T-cell (primary cell): ENCODE data around the gene GRIA3. TPM values are rescaled to one million over a fixed set of nuclear protein-coding genes. Genes with fewer than 3 reads are reported as not detected.

Experiments
- ATAC-seq, 4 experiments: fragments of 200-7000 bp in 3 of 4; fragments of 150-1000 bp in 1 of 4; cut with Tn5 transposase; replicated peaks in 1 of 4; 1 replicate in 3 of 4; 2 replicates in 1 of 4; pipeline ENCODE4 v1.10.0; 2021; ENCODE audit warnings: moderate library complexity in 3 of 4, mild to moderate bottlenecking in 2 of 4, moderate number of reproducible peaks in 1 of 4
- CTCF ChIA-PET, 2 donors: fragments of 300-600 bp; sonication (Branson Sonifier 250); formaldehyde crosslinking; loops; one replicate each; lab custom pipeline; 2022; ENCODE audit warnings: antibody characterized with exemption in 2 of 2; lab: Charles Lee
- POLR2A ChIA-PET, 2 donors: fragments of 300-600 bp; sonication (Branson Sonifier 250); formaldehyde crosslinking; loops; one replicate each; lab custom pipeline; 2022; ENCODE audit warnings: antibody characterized with exemption in 2 of 2; lab: Charles Lee
- DNase-seq, 35 experiments: peaks; one replicate each; pipeline versions ENCODE4 v3.0.0 to v3.0.0-alpha.2; 2013 to 2023
- H3K27ac ChIP-seq: one replicate; pipeline ENCODE4 v1.5.1; 2013; ENCODE audit warnings: low read length
- H3K27me3 ChIP-seq, 2 experiments: replicated peaks in 1 of 2; 1 replicate in 1 of 2; 2 replicates in 1 of 2; pipeline versions ENCODE4 v1.6.1 to v1.7.0; 2013; ENCODE audit warnings: low read length in 1 of 2, mixed read lengths in 1 of 2; ENCODE audit not compliant: control insufficient read depth in 2 of 2, insufficient read depth in 2 of 2; ENCODE audit errors: extremely low read depth in 1 of 2
- H3K36me3 ChIP-seq, 2 donors: 1 replicate in 1 of 2; 2 replicates in 1 of 2; pipeline versions ENCODE4 v1.6.1 to v1.7.0; 2013; ENCODE audit warnings: low read length in 1 of 2; ENCODE audit not compliant: control insufficient read depth in 2 of 2, insufficient read depth in 1 of 2; ENCODE audit errors: extremely low read depth in 1 of 2
- H3K4me1 ChIP-seq, 2 experiments: 1 replicate in 1 of 2; 2 replicates in 1 of 2; pipeline versions ENCODE4 v1.6.1 to v1.7.0; 2013; ENCODE audit warnings: low read length in 2 of 2, mixed read lengths in 1 of 2; ENCODE audit not compliant: insufficient read depth in 2 of 2, control insufficient read depth in 1 of 2; ENCODE audit errors: extremely low read depth in 1 of 2
- H3K4me3 ChIP-seq, 2 donors: 1 replicate in 1 of 2; 2 replicates in 1 of 2; pipeline versions ENCODE4 v1.5.1 to v1.7.0; 2013; ENCODE audit warnings: mild to moderate bottlenecking in 2 of 2, low read length in 1 of 2, moderate library complexity in 1 of 2; ENCODE audit not compliant: control insufficient read depth in 1 of 2; ENCODE audit errors: extremely low read depth in 1 of 2
- H3K9me3 ChIP-seq: 2 replicates; pipeline ENCODE4 v1.7.0; 2013
- H3K27ac Mint-ChIP-seq, 2 donors: one replicate each; pipeline ENCODE4 v1.8.0; 2020 to 2021; ENCODE audit warnings: mild to moderate bottlenecking in 2 of 2, mixed read lengths in 2 of 2
- H3K27me3 Mint-ChIP-seq, 2 donors: one replicate each; pipeline ENCODE4 v1.8.0; 2021 to 2022; ENCODE audit warnings: mixed read lengths in 2 of 2
- H3K36me3 Mint-ChIP-seq: one replicate; pipeline ENCODE4 v1.8.0; 2021; ENCODE audit warnings: mixed read lengths
- H3K4me1 Mint-ChIP-seq, 3 donors: one replicate each; pipeline ENCODE4 v1.8.0; 2020 to 2022; ENCODE audit warnings: mixed read lengths in 3 of 3, mild to moderate bottlenecking in 1 of 3
- H3K4me3 Mint-ChIP-seq, 3 donors: one replicate each; pipeline ENCODE4 v1.8.0; 2020 to 2022; ENCODE audit warnings: mild to moderate bottlenecking in 3 of 3, mixed read lengths in 3 of 3, moderate library complexity in 3 of 3
- H3K9me3 Mint-ChIP-seq, 3 donors: one replicate each; pipeline ENCODE4 v1.8.0; 2020 to 2022; ENCODE audit warnings: mixed read lengths in 3 of 3
- WGBS: methylation state at CpG from one replicate; pipeline ENCODE4 v1.1.5; 2013; ENCODE audit warnings: missing lambda C conversion rate; ENCODE audit not compliant: insufficient coverage; 5-methylcytosine and 5-hydroxymethylcytosine counted together
- total RNA-seq, 35 experiments: library from RNA in 6 of 35; stranded (reverse) in 6 of 35; fragments of 120-200 nt in 1 of 35; gene quantifications; one replicate each; pipeline versions ENCODE4 v1.2.1 to v1.2.4 and lab custom pipeline; 2013 to 2026

GRIA3 gene
- total RNA-seq, 5 donors from 2014 or later (not counting 1 experiment from before 2014, with no cell fraction given) = 0.82 TPM; not detected in 4

- no peaks in the 10 kb centered on the region for H3K9me3 ChIP-seq
- H3K4me1 ChIP-seq = no peaks in the 10 kb centered on the region
- H3K27ac ChIP-seq = no peak overlapping the region
- ATAC-seq (no peak), DNase-seq (no peak)
- H3K27ac Mint-ChIP-seq = no peak overlapping the region
- no peak overlapping the region for H3K4me3 Mint-ChIP-seq
- no peaks in the 10 kb centered on the region for H3K36me3 Mint-ChIP-seq
- CTCF ChIA-PET = no interaction called here
- H3K27me3 ChIP-seq = no peaks in the 10 kb centered on the region
- POLR2A ChIA-PET = no interaction called here
- no CpG with 5 or more reads among the region's 3 CpGs for WGBS
- no peak overlapping the region for H3K4me3 ChIP-seq
- no peaks in the 10 kb centered on the region for H3K9me3 Mint-ChIP-seq
- H3K36me3 ChIP-seq = no peaks in the 10 kb centered on the region
- H3K4me1 Mint-ChIP-seq = no peaks in the 10 kb centered on the region
- H3K27me3 Mint-ChIP-seq = peaks cover 0 to 25% of the 10 kb centered on the region in 2 donors
Measured at GRCh38 chrX:123237271-123237670, 53.2 kb downstream of the GRIA3 start.

GRCh38 chrX:123254457-123254856, 70.4 kb downstream of the GRIA3 start:
- no peaks in the 10 kb centered on the region for H3K27me3 ChIP-seq

GRCh38 chrX:123256378-123256777, 72.3 kb downstream of the GRIA3 start:
- no peak overlapping the region for H3K27ac Mint-ChIP-seq
- no peaks in the 10 kb centered on the region for H3K4me1 Mint-ChIP-seq
- Histone ChIP-seq H3K36me3 (no peaks in the 10 kb centered on the region), H3K27me3 (no peaks in the 10 kb centered on the region), H3K4me3 (no peak overlapping the region), H3K9me3 (no peaks in the 10 kb centered on the region), H3K4me1 (no peaks in the 10 kb centered on the region), H3K27ac (no peak overlapping the region)
- peaks cover 7 to 20% of the 10 kb centered on the region in 2 donors for H3K27me3 Mint-ChIP-seq
- ChIA-PET CTCF (no interaction called here), POLR2A (no interaction called here)
- no peak overlapping the region for H3K4me3 Mint-ChIP-seq
- H3K36me3 Mint-ChIP-seq = no peaks in the 10 kb centered on the region
- ATAC-seq (no peak), DNase-seq (no peak)
- WGBS = 50% methylated on average over 1 of the region's 1 CpG
- no peaks in the 10 kb centered on the region for H3K9me3 Mint-ChIP-seq

More at GRCh38 chrX:123254457-123254856, 70.4 kb downstream of the GRIA3 start:
- no peaks in the 10 kb centered on the region for H3K36me3 ChIP-seq
- H3K27me3 Mint-ChIP-seq = peaks cover 7 to 20% of the 10 kb centered on the region in 2 donors
- no peak for DNase-seq
- ATAC-seq = no peak
- H3K4me1 Mint-ChIP-seq = no peaks in the 10 kb centered on the region
- H3K36me3 Mint-ChIP-seq = no peaks in the 10 kb centered on the region
- no peaks in the 10 kb centered on the region for H3K9me3 ChIP-seq
- no peak overlapping the region for H3K27ac ChIP-seq
- POLR2A ChIA-PET = no interaction called here
- H3K4me1 ChIP-seq = no peaks in the 10 kb centered on the region
- no peak overlapping the region for H3K4me3 Mint-ChIP-seq
- no CpG with 5 or more reads among the region's 1 CpG for WGBS
- no peaks in the 10 kb centered on the region for H3K9me3 Mint-ChIP-seq
- CTCF ChIA-PET = no interaction called here
- H3K4me3 ChIP-seq = no peak overlapping the region
- no peak overlapping the region for H3K27ac Mint-ChIP-seq

GRCh38 chrX:123260920-123261418, 76.9 kb downstream of the GRIA3 start:
- H3K9me3 Mint-ChIP-seq = no peaks in the 10 kb centered on the region
- ATAC-seq (no peak), DNase-seq (no peak)
- H3K4me1 Mint-ChIP-seq = no peaks in the 10 kb centered on the region
- Histone ChIP-seq H3K9me3 (no peaks in the 10 kb centered on the region), H3K4me1 (no peaks in the 10 kb centered on the region), H3K27me3 (no peaks in the 10 kb centered on the region), H3K27ac (no peak overlapping the region), H3K36me3 (no peaks in the 10 kb centered on the region), H3K4me3 (no peak overlapping the region)
- ChIA-PET POLR2A (no interaction called here), CTCF (no interaction called here)
- 80% methylated on average over 1 of the region's 5 CpGs for WGBS
- no peak overlapping the region for H3K4me3 Mint-ChIP-seq
- no peak overlapping the region for H3K27ac Mint-ChIP-seq
- H3K36me3 Mint-ChIP-seq = no peaks in the 10 kb centered on the region
- H3K27me3 Mint-ChIP-seq = peaks cover 3 to 14% of the 10 kb centered on the region in 2 donors

- Histone ChIP-seq H3K4me1 (no peaks in the 10 kb centered on the region), H3K9me3 (no peaks in the 10 kb centered on the region), H3K36me3 (no peaks in the 10 kb centered on the region), H3K27me3 (no peaks in the 10 kb centered on the region), H3K4me3 (no peak overlapping the region), H3K27ac (no peak overlapping the region)
- Mint-ChIP-seq H3K4me1 (no peaks in the 10 kb centered on the region), H3K9me3 (peaks cover 0 to 4% (median 0%) of the 10 kb centered on the region in 3 donors), H3K27ac (no peak overlapping the region), H3K36me3 (no peaks in the 10 kb centered on the region), H3K4me3 (no peak overlapping the region), H3K27me3 (peaks cover 3 to 18% of the 10 kb centered on the region in 2 donors)
- DNase-seq (no peak), ATAC-seq (no peak)
- ChIA-PET POLR2A (no interaction called here), CTCF (no interaction called here)
- WGBS = 17% methylated on average over 1 of the region's 8 CpGs
Measured at GRCh38 chrX:123263270-123263669, 79.2 kb downstream of the GRIA3 start.

- DNase-seq (no peak), ATAC-seq (no peak)
- ChIA-PET POLR2A (interaction anchor here in 1 of 2 donors (0.6 kb wide), 1 partner anchor 31 kb away, joined by 3 read pairs; no protein-coding TSS in a partner anchor), CTCF (no interaction called here)
- Histone ChIP-seq H3K9me3 (no peaks in the 10 kb centered on the region), H3K4me3 (no peak overlapping the region), H3K27ac (no peak overlapping the region), H3K27me3 (no peaks in the 10 kb centered on the region), H3K36me3 (no peaks in the 10 kb centered on the region), H3K4me1 (no peaks in the 10 kb centered on the region)
- H3K9me3 Mint-ChIP-seq = peaks cover 0 to 4% (median 0%) of the 10 kb centered on the region in 3 donors
- no CpG with 5 or more reads among the region's 1 CpG for whole genome bisulfite sequencing
- H3K4me3 Mint-ChIP-seq = no peak overlapping the region
- H3K27me3 Mint-ChIP-seq = peaks cover 3 to 15% of the 10 kb centered on the region in 2 donors
- no peaks in the 10 kb centered on the region for H3K36me3 Mint-ChIP-seq
- H3K27ac Mint-ChIP-seq = no peak overlapping the region
- H3K4me1 Mint-ChIP-seq = no peaks in the 10 kb centered on the region
Measured at GRCh38 chrX:123263747-123264146, 79.7 kb downstream of the GRIA3 start.

- Histone ChIP-seq H3K4me1 (no peaks in the 10 kb centered on the region), H3K9me3 (no peaks in the 10 kb centered on the region), H3K27me3 (no peaks in the 10 kb centered on the region), H3K36me3 (no peaks in the 10 kb centered on the region), H3K4me3 (no peak overlapping the region), H3K27ac (no peak overlapping the region)
- no peak overlapping the region for H3K27ac Mint-ChIP-seq
- no peak for ATAC-seq
- H3K36me3 Mint-ChIP-seq = no peaks in the 10 kb centered on the region
- H3K4me1 Mint-ChIP-seq = no peaks in the 10 kb centered on the region
- WGBS = no CpG with 5 or more reads among the region's 3 CpGs
- H3K4me3 Mint-ChIP-seq = no peak overlapping the region
- peaks cover 0 to 4% (median 0%) of the 10 kb centered on the region in 3 donors for H3K9me3 Mint-ChIP-seq
- no peak for DNase-seq
- ChIA-PET POLR2A (no interaction called here), CTCF (no interaction called here)
- H3K27me3 Mint-ChIP-seq = peaks cover 0 to 14% of the 10 kb centered on the region in 2 donors
Measured at GRCh38 chrX:123267220-123267619, 83.1 kb downstream of the GRIA3 start.
